ENCODE data around the gene PXDN.

DNA sequence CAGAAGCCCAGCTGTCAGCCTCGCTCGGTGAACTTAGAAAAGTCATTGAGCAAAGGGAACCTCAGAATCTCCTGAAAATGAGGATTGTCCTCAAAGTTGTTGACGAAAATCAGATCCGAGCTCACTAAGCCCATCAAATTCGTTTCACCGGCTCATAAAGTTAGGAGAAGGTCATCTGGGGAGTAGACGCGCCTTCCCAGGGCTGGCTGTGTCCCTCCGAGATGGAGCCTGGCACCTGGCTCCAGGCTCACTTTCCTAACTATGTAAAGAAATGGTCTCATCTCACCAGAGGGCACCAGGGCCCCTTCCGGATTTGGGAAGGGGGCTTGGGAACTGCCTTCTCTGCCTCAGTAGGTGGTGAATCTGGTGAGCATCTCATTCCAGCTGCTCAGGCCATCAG lies 145.5 kb downstream of the PXDN start:
- TF ChIP-seq POLR2A (IDR thresholded peaks at IDR 0.05; ENCODE audit: low read length): no peak
- no peak for TF ChIP-seq GATA1 (IDR thresholded peaks at IDR 0.05; ENCODE audit: low read depth, low read length)
